ENCODE results near the gene PCGF2. TPM values are rescaled to one million over a fixed set of nuclear protein-coding genes. Genes with fewer than 3 reads are reported as not detected.

Gene PCGF2
- total and polyA plus RNA-seq, 9 of the 15 experiments (the other 6 are each of a cell fraction or from before 2014, with no cell fraction given) = 1.3 to 33.4 (median 7.0) TPM

GRCh38 chr17:38728290-38728831, 19.8 kb downstream of the PCGF2 start:
- FAIRE-seq (no peak), ATAC-seq (peak; percentile 3; the same call in 2 of the 3 replicates), DNase-seq (ENCODE audit: extremely low read depth in 1 of 4, low spot score in 3 of 4) (peak in 1 of 4 experiments; percentile 58)
- Histone ChIP-seq H3K4me2 (ENCODE audit: insufficient read depth, low read length) (peak overlapping the region; percentile 0; the same call in 1 of the 2 replicates), H3K4me1 (replicated peaks in 1 of 2; ENCODE audit: control insufficient read depth in 2 of 2, insufficient read depth in 2 of 2, low read length in 2 of 2) (peaks cover 48 to 75% of the 10 kb centered on the region in 2 experiments), H4K20me1 (replicated peaks; ENCODE audit: control insufficient read depth, insufficient read depth, low read length) (no peaks in the 10 kb centered on the region), H3K9me1 (ENCODE audit: control insufficient read depth, insufficient read depth, low read length) (peaks cover 3% of the 10 kb centered on the region), H3K27me3 (ENCODE audit: control insufficient read depth in 2 of 2, insufficient read depth in 2 of 2, low read length in 2 of 2) (no peaks in the 10 kb centered on the region), H3K9ac (ENCODE audit: insufficient read depth in 1 of 2, low read depth in 2 of 2, low read length in 2 of 2) (peak overlapping the region in 1 of 2 experiments; percentile 84; a peak in 2 of 4 replicates), H3K27ac (ENCODE audit: extremely low read depth, low read depth, low read length) (no peak overlapping the region), H3K36me3 (ENCODE audit: control insufficient read depth, insufficient read depth, low read length) (peaks cover 33% of the 10 kb centered on the region; the same call in 2 of the 3 replicates), H3K4me3 (no peak overlapping the region), H2AFZ (ENCODE audit: low read depth, low read length) (no peak overlapping the region), H3K9me3 (replicated peaks; ENCODE audit: control insufficient read depth, insufficient read depth, low read depth, low read length) (no peaks in the 10 kb centered on the region), H3K79me2 (ENCODE audit: control insufficient read depth, insufficient read depth, low read length) (peaks cover 24% of the 10 kb centered on the region)
- in situ Hi-C loops (cut with MboI) (no loop called here), intact Hi-C loops (cut with micrococcal nuclease) (no loop called here)
- BruUV-seq (replicated peaks) = no TSS peak
- WGBS (ENCODE audit: insufficient coverage, low coverage, missing lambda C conversion rate) = 27% methylated on average over 7 of the region's 8 CpGs
- ChIA-PET POLR2A (interaction anchor here (0.6 to 2.4 kb wide), 12 partner anchors 10 to 939 kb away, joined by 3 to 13 read pairs (median 4); partner anchors contain the start of genes LASP1 and MLLT6), CTCF (ENCODE audit: low intra/inter-chr PET ratio) (no interaction called here)
- TF ChIP-seq LEF1 (IDR thresholded peaks at IDR 0.05) = 0 out of 2 replicates have a peak, but pooled peaks have one; percentile 43
- TF ChIP-seq MYC (IDR thresholded peaks at IDR 0.05; ENCODE audit: low read depth, low read length) = peak; percentile 54; the same call in 1 of the 2 replicates
- TF ChIP-seq MYC (CRISPR knock-in tag; IDR thresholded peaks at IDR 0.05; ENCODE audit: borderline replicate concordance, low read depth) = no peak
- TF ChIP-seq VEZF1 (CRISPR knock-in tag; IDR thresholded peaks at IDR 0.05) = peak; percentile 31; the same call in 1 of the 2 replicates
- TF ChIP-seq L3MBTL2 (IDR thresholded peaks at IDR 0.05) = peak; percentile 99
- 0 out of 2 replicates have a peak, but pooled peaks have one; percentile 28 for TF ChIP-seq ZNF584 (CRISPR knock-in tag; IDR thresholded peaks at IDR 0.05; ENCODE audit: low read depth)
- TF ChIP-seq OTX1 (CRISPR knock-in tag; IDR thresholded peaks at IDR 0.05) = peak; percentile 78
- TF ChIP-seq ZNF507 (tag; conservative IDR thresholded peaks at IDR 0.05) = no peak
- TF ChIP-seq ZNF449 (CRISPR knock-in tag; IDR thresholded peaks at IDR 0.05) = peak; percentile 42; the same call in 1 of the 2 replicates
- TF ChIP-seq ZBTB9 (CRISPR knock-in tag; IDR thresholded peaks at IDR 0.05) = 0 out of 2 replicates have a peak, but pooled peaks have one; percentile 68
- peak; percentile 18; the same call in 1 of the 2 replicates for TF ChIP-seq SMAD4 (CRISPR knock-in tag; conservative IDR thresholded peaks at IDR 0.05)
- peak; percentile 38; the same call in 1 of the 2 replicates for TF ChIP-seq SUPT5H (IDR thresholded peaks at IDR 0.05)
- TF ChIP-seq KLF1 (tag; IDR thresholded peaks at IDR 0.05) = no peak
- no peak for TF ChIP-seq KAT7 (CRISPR knock-in tag; IDR thresholded peaks at IDR 0.05; ENCODE audit: borderline replicate concordance)
- TF ChIP-seq ELF4 (CRISPR knock-in tag; IDR thresholded peaks at IDR 0.05) = peak; percentile 63; the same call in 1 of the 2 replicates

Data from K562 (cell line).